ENCODE data around the gene AFDN. TPM values are rescaled to one million over a fixed set of nuclear protein-coding genes. Genes with fewer than 3 reads are reported as not detected.
A peak's percentile ranks its signal among the peaks of the same experiment; 100 is the strongest.

Gene AFDN
- total RNA-seq, 2 donors from 2014 or later: 214 to 239 TPM

DNA sequence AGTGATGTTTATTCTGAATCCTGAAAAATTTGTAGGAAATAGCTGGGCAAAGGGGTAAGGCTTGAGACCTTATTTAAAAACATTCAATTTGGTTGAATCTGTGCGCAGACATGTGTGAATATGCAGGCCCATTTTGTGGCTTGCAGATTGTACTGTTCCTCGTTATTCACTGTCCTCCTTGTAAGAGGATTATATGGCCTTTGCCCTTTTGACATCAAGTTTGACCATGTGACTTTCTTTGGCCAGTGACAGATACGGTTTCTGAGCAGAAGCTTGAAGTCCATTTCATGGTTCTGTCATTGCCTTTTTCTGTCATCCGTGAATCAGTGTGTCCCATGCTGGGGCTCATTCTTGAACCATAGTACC lies 13.4 kb downstream of the AFDN start:
- H3K4me3 ChIP-seq (ENCODE audit: low read length): no peak overlapping the region
- Mint-ChIP-seq H3K9me3 (no peaks in the 10 kb centered on the region), H3K36me3 (ENCODE audit: low read depth) (no peaks in the 10 kb centered on the region), H3K27ac (no peak overlapping the region), H3K4me1 (peaks cover 22% of the 10 kb centered on the region), H3K27me3 (ENCODE audit: insufficient read depth) (no peaks in the 10 kb centered on the region), H3K4me3 (no peak overlapping the region)
- H3K9ac ChIP-seq (ENCODE audit: extremely low read depth, low read length, poor library complexity, severe bottlenecking): no peak overlapping the region
- no peaks in the 10 kb centered on the region for H3K9me3 ChIP-seq (ENCODE audit: control insufficient read depth, low read length)
- WGBS, 2 experiments (ENCODE audit: insufficient coverage in 1 of 2, insufficient read length in 1 of 2): 90 to 95% methylated on average over 4 of the region's 4 CpGs
- peaks cover 12% of the 10 kb centered on the region for H3K4me1 ChIP-seq (ENCODE audit: control insufficient read depth, insufficient read depth, low read length)
- no peak for DNase-seq
- no peak overlapping the region for H3K27ac ChIP-seq (ENCODE audit: low read depth, low read length)
- no peaks in the 10 kb centered on the region for H3K27me3 ChIP-seq (ENCODE audit: control insufficient read depth, insufficient read depth, low read length, poor library complexity, severe bottlenecking)
- TF ChIP-seq, protein P1, sequence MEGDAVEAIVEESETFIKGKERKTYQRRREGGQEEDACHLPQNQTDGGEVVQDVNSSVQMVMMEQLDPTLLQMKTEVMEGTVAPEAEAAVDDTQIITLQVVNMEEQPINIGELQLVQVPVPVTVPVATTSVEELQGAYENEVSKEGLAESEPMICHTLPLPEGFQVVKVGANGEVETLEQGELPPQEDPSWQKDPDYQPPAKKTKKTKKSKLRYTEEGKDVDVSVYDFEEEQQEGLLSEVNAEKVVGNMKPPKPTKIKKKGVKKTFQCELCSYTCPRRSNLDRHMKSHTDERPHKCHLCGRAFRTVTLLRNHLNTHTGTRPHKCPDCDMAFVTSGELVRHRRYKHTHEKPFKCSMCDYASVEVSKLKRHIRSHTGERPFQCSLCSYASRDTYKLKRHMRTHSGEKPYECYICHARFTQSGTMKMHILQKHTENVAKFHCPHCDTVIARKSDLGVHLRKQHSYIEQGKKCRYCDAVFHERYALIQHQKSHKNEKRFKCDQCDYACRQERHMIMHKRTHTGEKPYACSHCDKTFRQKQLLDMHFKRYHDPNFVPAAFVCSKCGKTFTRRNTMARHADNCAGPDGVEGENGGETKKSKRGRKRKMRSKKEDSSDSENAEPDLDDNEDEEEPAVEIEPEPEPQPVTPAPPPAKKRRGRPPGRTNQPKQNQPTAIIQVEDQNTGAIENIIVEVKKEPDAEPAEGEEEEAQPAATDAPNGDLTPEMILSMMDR (conservative IDR thresholded peaks at IDR 0.05): no peak
- H3K36me3 ChIP-seq (ENCODE audit: control insufficient read depth, insufficient read depth, low read length): no peaks in the 10 kb centered on the region

DNA sequence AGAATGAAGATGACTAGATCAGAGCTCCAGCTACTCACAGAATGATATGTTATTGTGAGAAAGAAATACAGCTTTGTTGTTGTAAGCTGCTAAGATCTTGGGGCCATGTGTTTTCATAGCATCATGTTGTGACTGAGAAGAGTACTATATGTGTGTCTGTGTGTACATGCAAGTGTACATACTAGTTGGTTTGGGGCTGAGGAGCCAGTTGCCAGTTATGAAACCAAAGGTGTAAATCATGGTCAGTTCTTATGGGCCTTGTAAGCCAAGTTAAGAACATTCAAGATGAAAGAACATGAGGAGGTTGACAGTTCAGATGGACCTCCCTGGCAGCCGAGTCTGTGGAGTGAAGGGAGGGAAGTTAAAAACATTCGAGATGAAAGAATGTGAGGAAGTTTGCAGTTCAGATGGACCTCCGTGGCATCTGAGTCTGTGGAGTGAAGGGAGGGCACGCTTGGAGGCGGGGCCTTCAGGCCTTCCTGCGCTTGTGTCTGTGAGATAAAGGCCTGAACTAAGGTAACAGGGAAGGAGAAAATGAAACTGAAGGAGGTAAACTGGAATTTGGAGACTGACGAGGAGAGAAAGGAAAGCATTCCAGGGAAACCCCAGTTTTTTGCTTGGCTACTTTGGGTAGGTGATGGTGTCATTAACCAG lies 13.9 kb downstream of the AFDN start:
- Histone ChIP-seq H3K9ac (ENCODE audit: extremely low read depth, low read length, poor library complexity, severe bottlenecking) (no peak overlapping the region), H3K9me3 (ENCODE audit: control insufficient read depth, low read length) (no peaks in the 10 kb centered on the region), H3K4me1 (ENCODE audit: control insufficient read depth, insufficient read depth, low read length) (peaks cover 12% of the 10 kb centered on the region), H3K4me3 (ENCODE audit: low read length) (no peak overlapping the region), H3K27me3 (ENCODE audit: control insufficient read depth, insufficient read depth, low read length, poor library complexity, severe bottlenecking) (no peaks in the 10 kb centered on the region), H3K36me3 (ENCODE audit: control insufficient read depth, insufficient read depth, low read length) (no peaks in the 10 kb centered on the region), H3K27ac (ENCODE audit: low read depth, low read length) (no peak overlapping the region)
- Mint-ChIP-seq H3K4me3 (no peak overlapping the region), H3K27ac (no peak overlapping the region), H3K27me3 (ENCODE audit: insufficient read depth) (no peaks in the 10 kb centered on the region), H3K36me3 (ENCODE audit: low read depth) (no peaks in the 10 kb centered on the region), H3K4me1 (peaks cover 24% of the 10 kb centered on the region), H3K9me3 (no peaks in the 10 kb centered on the region)
- 80 to 84% methylated on average over 7 of the region's 7 CpGs for WGBS, 2 experiments (ENCODE audit: insufficient coverage in 1 of 2, insufficient read length in 1 of 2)
- no peak for DNase-seq
- TF ChIP-seq, protein P1 (conservative IDR thresholded peaks at IDR 0.05): no peak

DNA sequence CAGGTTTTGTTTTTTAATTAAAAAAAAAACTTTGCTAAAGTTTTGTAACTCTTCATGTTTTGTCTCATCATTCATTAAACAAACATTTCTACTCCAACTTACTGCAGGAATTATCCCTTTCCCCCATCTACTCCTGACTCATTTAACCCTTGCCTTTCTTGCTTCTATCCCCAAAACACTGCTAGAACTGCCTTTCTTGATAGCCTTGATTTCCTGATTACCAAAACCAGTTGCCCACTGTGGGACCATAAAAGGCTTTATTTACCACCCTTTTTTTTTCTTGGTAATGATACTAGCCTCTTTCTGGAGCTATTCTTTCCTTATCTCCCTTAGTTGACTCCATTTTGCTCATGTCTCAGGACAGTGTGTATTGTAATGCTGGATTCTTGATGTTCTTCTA lies 15.3 kb downstream of the AFDN start:
- H3K9me3 Mint-ChIP-seq: no peaks in the 10 kb centered on the region
- peaks cover 12% of the 10 kb centered on the region for H3K4me1 ChIP-seq (ENCODE audit: control insufficient read depth, insufficient read depth, low read length)
- peaks cover 32% of the 10 kb centered on the region for H3K4me1 Mint-ChIP-seq
- no peak overlapping the region for H3K27ac Mint-ChIP-seq
- no peak overlapping the region for H3K4me3 Mint-ChIP-seq
- no peaks in the 10 kb centered on the region for H3K27me3 Mint-ChIP-seq (ENCODE audit: insufficient read depth)
- no peak for DNase-seq
- TF ChIP-seq, protein P1 (conservative IDR thresholded peaks at IDR 0.05): no peak
- no peaks in the 10 kb centered on the region for H3K36me3 ChIP-seq (ENCODE audit: control insufficient read depth, insufficient read depth, low read length)
- H3K27me3 ChIP-seq (ENCODE audit: control insufficient read depth, insufficient read depth, low read length, poor library complexity, severe bottlenecking): no peaks in the 10 kb centered on the region
- H3K36me3 Mint-ChIP-seq (ENCODE audit: low read depth): no peaks in the 10 kb centered on the region
- no peak overlapping the region for H3K27ac ChIP-seq (ENCODE audit: low read depth, low read length)
- H3K9ac ChIP-seq (ENCODE audit: extremely low read depth, low read length, poor library complexity, severe bottlenecking): no peak overlapping the region
- H3K4me3 ChIP-seq (ENCODE audit: low read length): peak overlapping the region; percentile 36
- no peaks in the 10 kb centered on the region for H3K9me3 ChIP-seq (ENCODE audit: control insufficient read depth, low read length)

Data from endodermal cell (in vitro differentiated cells).